IMR-90 (cell line): Measurements from ENCODE around the gene NOXA1. TPM values are rescaled to one million over a fixed set of nuclear protein-coding genes. Genes with fewer than 3 reads are reported as not detected.

Source experiments
- ATAC-seq: fragments of 200-7000 bp; cut with Tn5 transposase; 2 replicates; pipeline ENCODE4 v1.9.1; 2020; ENCODE audit warnings: low read depth, mild to moderate bottlenecking, moderate library complexity
- BruUV-seq: library from RNA; stranded (reverse); fragments of 400-500 nt; replicated peaks from 2 replicates; lab custom pipeline; 2021; lab: Mats Ljungman, UMichigan
- CTCF ChIA-PET: fragments of 300-600 bp; formaldehyde crosslinking; extraction: SDS; loops from one replicate; lab custom pipeline; 2021; ENCODE audit warnings: antibody characterized with exemption; lab: Yijun Ruan, JAX
- POLR2A ChIA-PET: fragments of 300-600 bp; sonication (Branson Sonifier 250); formaldehyde crosslinking; loops from one replicate; lab custom pipeline; 2022; ENCODE audit warnings: antibody characterized with exemption; ENCODE audit not compliant: unreplicated experiment; lab: Charles Lee
- DNase-seq: peaks from one replicate; pipeline ENCODE4 v3.0.0; 2013
- H2AFZ ChIP-seq: replicated peaks from 2 replicates; pipeline ENCODE3; 2013; ENCODE audit warnings: low read length, mild to moderate bottlenecking; ENCODE audit not compliant: poor library complexity
- H2AK5ac ChIP-seq: 2 replicates; pipeline ENCODE4 v1.6.1; 2013; ENCODE audit warnings: low read depth, low read length, inconsistent platforms
- H2AK9ac ChIP-seq: replicated peaks from 2 replicates; pipeline ENCODE3; 2013; ENCODE audit warnings: mild to moderate bottlenecking, low read depth, low read length, moderate library complexity; ENCODE audit not compliant: poor library complexity
- H2BK120ac ChIP-seq: 2 replicates; pipeline ENCODE4 v1.6.1; 2013; ENCODE audit warnings: low read depth, low read length, inconsistent platforms
- H2BK15ac ChIP-seq: 3 replicates; pipeline ENCODE4 v1.6.1; 2013; ENCODE audit warnings: low read depth, low read length, inconsistent platforms
- H2BK20ac ChIP-seq: 2 replicates; pipeline ENCODE4 v1.6.1; 2013; ENCODE audit warnings: low read depth, mild to moderate bottlenecking, inconsistent platforms, low read length, moderate library complexity
- H2BK5ac ChIP-seq: 2 replicates; pipeline ENCODE4 v1.6.1; 2013; ENCODE audit warnings: mild to moderate bottlenecking, low read depth, low read length, inconsistent platforms; ENCODE audit not compliant: poor library complexity, severe bottlenecking
- H3K14ac ChIP-seq: replicated peaks from 2 replicates; pipeline ENCODE4 v1.6.1; 2013; ENCODE audit warnings: low read depth, low read length, inconsistent platforms
- H3K18ac ChIP-seq: 2 replicates; pipeline ENCODE4 v1.6.1; 2013; ENCODE audit warnings: low read depth, low read length, control low read depth
- H3K23ac ChIP-seq: 2 replicates; pipeline ENCODE4 v1.6.1; 2013; ENCODE audit warnings: low read depth, low read length, inconsistent platforms
- H3K27ac ChIP-seq: 2 replicates; pipeline ENCODE4 v1.5.1; 2013; ENCODE audit warnings: mild to moderate bottlenecking, control low read depth, low read length; ENCODE audit not compliant: insufficient read depth
- H3K27me3 ChIP-seq: 2 replicates; pipeline ENCODE4 v1.6.1; 2013; ENCODE audit warnings: low read length; ENCODE audit not compliant: control insufficient read depth, insufficient read depth
- H3K36me3 ChIP-seq: 2 replicates; pipeline ENCODE4 v1.6.1; 2013; ENCODE audit warnings: low read length, mixed read lengths; ENCODE audit not compliant: control insufficient read depth, insufficient read depth
- H3K4ac ChIP-seq: 2 replicates; pipeline ENCODE4 v1.6.1; 2013; ENCODE audit warnings: low read depth, low read length, inconsistent platforms
- H3K4me1 ChIP-seq: 2 replicates; pipeline ENCODE4 v1.6.1; 2013; ENCODE audit warnings: low read length, mixed read lengths; ENCODE audit not compliant: control insufficient read depth, insufficient read depth
- H3K4me2 ChIP-seq: 2 replicates; pipeline ENCODE4 v1.6.1; 2013; ENCODE audit warnings: low read depth, mild to moderate bottlenecking, control low read depth, low read length, moderate library complexity
- H3K4me3 ChIP-seq: 2 replicates; pipeline ENCODE4 v1.5.1; 2013; ENCODE audit warnings: low read depth, mild to moderate bottlenecking, control low read depth, low read length, moderate library complexity; ENCODE audit not compliant: insufficient read depth
- H3K56ac ChIP-seq: 2 replicates; pipeline ENCODE4 v1.6.1; 2013; ENCODE audit warnings: low read length, inconsistent platforms; ENCODE audit not compliant: insufficient read depth; ENCODE audit errors: extremely low read depth
- H3K79me1 ChIP-seq, 2 experiments: 2 replicates each; pipeline ENCODE4 v1.6.1; 2013; ENCODE audit warnings: low read length in 2 of 2, inconsistent platforms in 1 of 2, low read depth in 1 of 2
- H3K9ac ChIP-seq: 2 replicates; pipeline ENCODE4 v1.6.1; 2013; ENCODE audit warnings: low read depth, low read length, control low read depth
- H3K9me1 ChIP-seq: 2 replicates; pipeline ENCODE4 v1.6.1; 2013; ENCODE audit warnings: low read length, inconsistent platforms; ENCODE audit not compliant: insufficient read depth
- H3K9me3 ChIP-seq: 2 replicates; pipeline ENCODE4 v1.6.1; 2013; ENCODE audit warnings: low read length; ENCODE audit not compliant: control insufficient read depth, insufficient read depth
- H4K20me1 ChIP-seq: 2 replicates; pipeline ENCODE4 v1.6.1; 2013; ENCODE audit warnings: low read length, inconsistent platforms; ENCODE audit not compliant: insufficient read depth
- H4K5ac ChIP-seq: 2 replicates; pipeline ENCODE4 v1.6.1; 2013; ENCODE audit warnings: mild to moderate bottlenecking, low read depth, low read length, control low read depth
- H4K8ac ChIP-seq, 2 experiments: 2 replicates each; pipeline ENCODE4 v1.6.1; 2013; ENCODE audit warnings: low read depth in 2 of 2, low read length in 2 of 2, control low read depth in 1 of 2, inconsistent platforms in 1 of 2
- H4K91ac ChIP-seq: 2 replicates; pipeline ENCODE4 v1.6.1; 2013; ENCODE audit warnings: low read depth, low read length, inconsistent platforms; ENCODE audit not compliant: insufficient read depth
- BHLHE40 ChIP-seq: fragments of 150-350 bp; IDR thresholded peaks from 2 replicates; pipeline ENCODE4 v1.6.1; 2016; ENCODE audit warnings: mild to moderate bottlenecking, low read depth, low read length
- CEBPB ChIP-seq: IDR thresholded peaks from 2 replicates; pipeline ENCODE4 v1.6.1; 2012; ENCODE audit warnings: low read depth, low read length, improper control_type of control experiment
- CHD1 ChIP-seq: IDR thresholded peaks from 2 replicates; pipeline ENCODE4 v1.6.1; 2012; ENCODE audit warnings: low read depth, low read length, improper control_type of control experiment
- CTCF ChIP-seq: conservative IDR thresholded peaks from 2 replicates; pipeline ENCODE4 v1.5.1; 2012; ENCODE audit warnings: mild to moderate bottlenecking, low read depth, low read length, improper control_type of control experiment
- ELK1 ChIP-seq: fragments of 150-350 bp; IDR thresholded peaks from 2 replicates; pipeline ENCODE4 v1.6.1; 2016; ENCODE audit warnings: low read depth, mild to moderate bottlenecking, low read length, moderate library complexity, borderline replicate concordance
- FOS ChIP-seq: fragments of 150-350 bp; IDR thresholded peaks from 2 replicates; pipeline ENCODE4 v1.6.1; 2016; ENCODE audit warnings: low read depth, low read length
- MAFK ChIP-seq: IDR thresholded peaks from 2 replicates; pipeline ENCODE4 v1.6.1; 2012; ENCODE audit warnings: low read depth, low read length, improper control_type of control experiment
- MAZ ChIP-seq: IDR thresholded peaks from 2 replicates; pipeline ENCODE4 v1.6.1; 2012; ENCODE audit warnings: low read depth, mild to moderate bottlenecking, low read length, improper control_type of control experiment, moderate library complexity, borderline replicate concordance
- MXI1 ChIP-seq: IDR thresholded peaks from 2 replicates; pipeline ENCODE4 v1.6.1; 2012; ENCODE audit warnings: low read depth, mild to moderate bottlenecking, low read length, moderate library complexity, borderline replicate concordance
- NFE2L2 ChIP-seq: fragments of 150-350 bp; IDR thresholded peaks from 2 replicates; pipeline ENCODE4 v1.6.1; 2016; ENCODE audit warnings: low read depth, mild to moderate bottlenecking, low read length
- POLR2A ChIP-seq: IDR thresholded peaks from 2 replicates; pipeline ENCODE4 v1.6.1; 2012; ENCODE audit warnings: mild to moderate bottlenecking, low read depth, low read length
- RAD21 ChIP-seq: IDR thresholded peaks from 2 replicates; pipeline ENCODE4 v1.6.1; 2012; ENCODE audit warnings: low read length, improper control_type of control experiment
- RCOR1 ChIP-seq: IDR thresholded peaks from 2 replicates; pipeline ENCODE4 v1.6.1; 2012; ENCODE audit warnings: mild to moderate bottlenecking, low read length, improper control_type of control experiment; ENCODE audit not compliant: insufficient replicate concordance
- RFX5 ChIP-seq: IDR thresholded peaks from 2 replicates; pipeline ENCODE4 v1.8.0; 2012; ENCODE audit warnings: low read depth, mild to moderate bottlenecking, low read length, moderate library complexity
- SMC3 ChIP-seq: fragments of 150-350 bp; IDR thresholded peaks from 2 replicates; pipeline ENCODE4 v1.6.1; 2016; ENCODE audit warnings: low read depth, mild to moderate bottlenecking, antibody characterized with exemption, low read length, moderate library complexity
- USF2 ChIP-seq: fragments of 150-350 bp; IDR thresholded peaks from 2 replicates; pipeline ENCODE4 v1.6.1; 2017; ENCODE audit warnings: mild to moderate bottlenecking, antibody characterized with exemption, low read length, low read depth
- WGBS, 2 experiments: methylation state at CpG; one replicate each; pipeline versions ENCODE4 v1.1.5 to v1.1.7; 2013; ENCODE audit warnings: missing lambda C conversion rate in 2 of 2; ENCODE audit not compliant: insufficient read length in 1 of 2; ENCODE audit errors: extremely low coverage in 2 of 2; 5-methylcytosine and 5-hydroxymethylcytosine counted together
- dilution Hi-C: fragments of 300-500 bp; cut with HindIII; formaldehyde crosslinking; loops from one replicate; pipeline ENCODE4 v1.14.3; 2018; ENCODE audit warnings: low sequenced_read_pairs; ENCODE audit not compliant: unreplicated experiment
- in situ Hi-C: fragments of 300-500 bp; cut with MboI; formaldehyde crosslinking; loops from 3 replicates; pipeline ENCODE4 v1.14.3; 2019; ENCODE audit warnings: low sequenced_read_pairs, inconsistent platforms, mixed read lengths
- intact Hi-C: fragments of 100-400 bp; cut with micrococcal nuclease; formaldehyde crosslinking; loops from 2 replicates; pipeline ENCODE4 v1.10.0; 2022
- polyA plus RNA-seq, 3 experiments: library from polyadenylated mRNA; depleted of rRNA; stranded (reverse); fragments of >200 nt; gene quantifications; 2 replicates each; pipeline ENCODE4 v1.2.3, GENCODE V29; 2012; ENCODE audit warnings: low replicate concordance in 1 of 3
- total RNA-seq: library from RNA; depleted of rRNA; stranded (reverse); fragments of >200 nt; gene quantifications from 2 replicates; pipeline ENCODE4 v1.2.3, GENCODE V29; 2012

NOXA1 gene
- total and polyA plus RNA-seq, 2 of the 4 experiments (the other 2 are of a cell fraction) = 0.17 TPM; not detected in 1

GRCh38 chr9:137465720-137466388 is 42.7 kb downstream of the NOXA1 start:
- BruUV-seq = no TSS peak
- Histone ChIP-seq H3K27ac (no peak overlapping the region), H3K4ac (no peak overlapping the region), H3K18ac (no peak overlapping the region), H3K23ac (no peak overlapping the region), H4K8ac (no peak overlapping the region), H4K5ac (no peak overlapping the region), H3K4me1 (no peaks in the 10 kb centered on the region), H3K27me3 (peaks cover 12% of the 10 kb centered on the region), H3K9me3 (no peaks in the 10 kb centered on the region), H2BK15ac (no peak overlapping the region), H3K79me1 (no peaks in the 10 kb centered on the region), H3K9me1 (no peaks in the 10 kb centered on the region), H3K9ac (no peak overlapping the region), H4K20me1 (no peaks in the 10 kb centered on the region), H3K14ac (no peak overlapping the region), H2BK20ac (no peak overlapping the region), H3K4me3 (no peak overlapping the region), H3K56ac (no peak overlapping the region), H3K36me3 (no peaks in the 10 kb centered on the region), H2BK120ac (no peak overlapping the region), H3K4me2 (no peak overlapping the region), H4K91ac (no peak overlapping the region), H2AK5ac (no peak overlapping the region), H2AK9ac (no peak overlapping the region), H2BK5ac (no peak overlapping the region), H2AFZ (no peak overlapping the region)
- DNase-seq = no peak
- in situ Hi-C loops (no loop called here), intact Hi-C loops (no loop called here), dilution Hi-C loops (no loop called here)
- ChIA-PET CTCF (no interaction called here), POLR2A (no interaction called here)
- 70% methylated on average over 15 of the region's 23 CpGs; no CpG with 5 or more reads in 1 of the 2 experiments for WGBS, 2 experiments
- TF ChIP-seq BHLHE40 (no peak), CHD1 (no peak), MAZ (no peak), CTCF (no peak), RCOR1 (no peak), RAD21 (no peak), RFX5 (no peak), USF2 (no peak), MXI1 (no peak), POLR2A (no peak), FOS (no peak), MAFK (no peak), ELK1 (no peak), NFE2L2 (no peak), SMC3 (no peak), CEBPB (no peak)
- ATAC-seq = no peak
